GM12892 (cell line): ENCODE data around the gene PLA2G4F.

ENCODE experiments used
- POLR2A ChIP-seq: IDR thresholded peaks from 2 replicates; pipeline ENCODE4 v1.6.1; 2011; ENCODE audit warnings: low read depth, low read length, control low read depth
- POLR2AphosphoS5 ChIP-seq: IDR thresholded peaks from 2 replicates; pipeline ENCODE4 v1.6.1; 2011; ENCODE audit warnings: low read depth, low read length, control low read depth
- TAF1 ChIP-seq: IDR thresholded peaks from 2 replicates; pipeline ENCODE4 v1.6.1; 2011; ENCODE audit warnings: low read depth, mild to moderate bottlenecking, control low read depth, low read length, borderline replicate concordance

DNA sequence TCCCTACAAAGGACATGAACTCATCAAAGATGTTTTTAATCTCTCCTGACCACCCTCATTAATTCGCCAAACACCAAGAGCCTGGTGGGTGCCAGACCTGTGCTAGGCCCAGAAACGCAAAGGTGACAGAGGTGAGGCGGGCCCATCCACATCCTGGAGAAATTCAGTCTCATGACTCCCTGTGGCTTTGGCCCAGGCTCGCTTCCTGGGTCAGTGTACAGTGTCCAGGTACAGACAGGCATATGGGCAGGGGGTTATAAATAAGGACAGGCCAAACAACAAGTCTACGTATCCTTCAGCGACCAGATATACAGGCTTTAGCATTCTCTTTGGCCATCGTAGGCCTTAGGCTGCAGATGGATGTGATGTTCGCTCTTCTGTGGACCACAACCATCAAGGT, 945 bp upstream of the PLA2G4F start:
- TF ChIP-seq POLR2A: no peak
- TF ChIP-seq POLR2AphosphoS5: no peak
- no peak for TF ChIP-seq TAF1
